Kidney glomerular epithelial cell (primary cell): ENCODE measurements around the gene ETNK2.
"Not testable (repeated sequence)": the region's sequence is repeated elsewhere in the genome, so short reads cannot be mapped to it uniquely, and the experiment has no call there.

Source experiments
- DNase-seq: peaks from one replicate; lab custom pipeline; 2025; lab: John Stamatoyannopoulos, UW

Gene ETNK2

DNA sequence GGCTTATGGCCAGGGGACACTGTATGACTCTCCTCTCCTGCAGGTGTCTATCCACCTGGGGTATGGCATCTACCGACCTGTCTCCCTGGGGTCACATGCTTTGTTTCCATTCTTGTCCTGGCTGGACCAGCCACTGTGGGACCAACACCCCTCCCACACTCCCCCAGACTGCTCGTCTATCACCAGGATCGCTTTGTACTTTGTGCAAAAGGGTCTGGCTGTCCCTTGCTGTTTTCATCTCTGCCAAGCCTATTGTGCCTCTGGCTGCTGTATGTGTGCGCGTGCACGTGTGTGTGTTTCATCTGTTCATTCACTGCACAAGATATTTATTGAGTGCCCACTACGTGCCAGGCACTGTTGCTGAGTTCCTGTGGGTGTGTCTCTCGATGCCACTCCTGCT, 25.5 kb downstream of the ETNK2 start:
- no peak for DNase-seq

DNA sequence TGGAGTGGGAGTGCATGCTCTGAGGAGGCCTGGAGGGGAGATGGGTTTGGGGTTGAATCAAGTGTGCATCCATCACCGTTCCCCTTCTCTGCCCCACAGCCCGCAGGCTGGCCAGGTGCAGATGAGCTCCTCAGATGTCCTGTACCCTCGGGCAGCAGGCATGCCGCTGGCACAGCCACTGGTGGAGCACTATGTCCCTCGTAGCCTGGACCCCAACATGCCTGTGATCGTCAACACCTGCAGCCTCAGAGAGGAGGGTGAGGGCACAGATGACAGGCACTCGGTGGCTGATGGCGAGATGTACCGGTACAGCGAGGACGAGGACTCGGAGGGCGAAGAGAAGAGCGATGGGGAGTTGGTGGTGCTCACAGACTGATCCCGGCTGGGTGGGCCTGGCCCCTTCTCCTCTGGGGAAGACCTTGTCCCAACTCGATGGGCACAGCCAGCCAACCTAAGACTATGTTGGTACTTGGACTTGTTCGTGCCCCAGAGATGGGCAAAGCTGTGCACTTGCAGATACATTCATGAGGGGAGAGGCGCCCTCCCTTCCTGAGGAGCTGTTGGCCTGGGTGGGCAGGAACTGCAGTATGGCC, 26.0 kb downstream of the ETNK2 start:
- no peak for DNase-seq

DNA sequence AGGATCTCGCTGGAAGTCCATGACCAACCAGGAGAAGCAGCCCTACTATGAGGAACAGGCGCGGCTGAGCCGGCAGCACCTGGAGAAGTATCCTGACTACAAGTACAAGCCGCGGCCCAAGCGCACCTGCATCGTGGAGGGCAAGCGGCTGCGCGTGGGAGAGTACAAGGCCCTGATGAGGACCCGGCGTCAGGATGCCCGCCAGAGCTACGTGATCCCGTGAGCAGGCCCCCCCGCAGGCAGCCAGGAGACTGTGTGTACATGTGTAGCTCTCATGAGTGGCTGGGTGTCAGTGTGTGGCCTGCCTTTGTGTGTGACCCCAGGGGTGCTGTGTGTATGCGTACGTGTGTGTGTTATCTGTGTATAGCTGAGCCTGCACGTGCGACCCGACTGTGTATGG, 27.2 kb downstream of the ETNK2 start:
- DNase-seq: no peak

DNA sequence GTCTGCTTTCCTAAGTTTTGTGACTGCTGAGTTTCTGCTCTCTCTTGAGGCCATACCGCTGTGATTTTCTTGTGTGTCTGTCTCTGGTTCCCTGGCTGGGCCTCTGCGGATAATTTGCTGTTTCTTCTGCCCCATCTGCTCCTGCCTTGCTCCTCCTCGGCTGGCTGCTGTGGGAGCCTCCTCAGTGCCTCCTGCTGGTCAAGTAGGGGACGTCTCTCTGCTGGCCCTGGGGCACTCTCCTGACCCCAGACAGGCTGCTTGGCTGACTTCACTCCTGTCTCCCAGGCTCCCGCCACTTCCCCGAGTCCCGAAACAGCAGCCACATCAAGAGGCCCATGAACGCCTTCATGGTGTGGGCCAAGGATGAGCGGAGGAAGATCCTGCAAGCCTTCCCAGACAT, 28.5 kb downstream of the ETNK2 start:
- no peak for DNase-seq

DNA sequence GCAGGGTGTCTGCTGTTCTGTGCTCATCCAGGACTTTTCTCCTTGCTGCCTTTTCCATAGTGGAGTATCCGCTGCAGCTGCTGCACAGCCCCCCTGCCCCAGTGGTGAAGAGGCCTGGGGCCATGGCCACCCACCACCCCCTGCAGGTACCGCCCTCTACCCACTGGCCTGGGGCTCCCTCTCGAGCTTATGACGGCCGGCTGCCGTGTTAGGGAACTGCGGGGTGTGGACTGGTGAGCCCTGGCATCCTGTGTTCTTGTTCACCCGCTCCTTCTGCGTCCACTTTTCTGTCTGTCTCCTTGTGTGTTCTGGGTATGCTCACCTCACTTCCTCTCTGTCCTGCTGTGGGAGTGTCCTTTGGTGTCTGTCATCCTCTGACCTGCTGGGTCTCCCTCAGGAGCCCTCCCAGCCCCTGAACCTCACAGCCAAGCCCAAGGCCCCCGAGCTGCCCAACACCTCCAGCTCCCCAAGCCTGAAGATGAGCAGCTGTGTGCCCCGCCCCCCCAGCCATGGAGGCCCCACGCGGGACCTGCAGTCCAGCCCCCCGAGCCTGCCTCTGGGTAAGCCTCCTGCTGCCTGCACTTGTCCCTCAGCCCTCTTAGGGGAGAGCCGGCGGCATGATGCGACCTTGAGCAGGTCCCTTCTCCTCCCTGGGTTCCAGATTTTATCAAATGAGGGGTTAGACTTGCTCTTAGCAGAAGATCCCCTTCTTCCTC, 29.8 kb downstream of the ETNK2 start:
- DNase-seq: no peak

DNA sequence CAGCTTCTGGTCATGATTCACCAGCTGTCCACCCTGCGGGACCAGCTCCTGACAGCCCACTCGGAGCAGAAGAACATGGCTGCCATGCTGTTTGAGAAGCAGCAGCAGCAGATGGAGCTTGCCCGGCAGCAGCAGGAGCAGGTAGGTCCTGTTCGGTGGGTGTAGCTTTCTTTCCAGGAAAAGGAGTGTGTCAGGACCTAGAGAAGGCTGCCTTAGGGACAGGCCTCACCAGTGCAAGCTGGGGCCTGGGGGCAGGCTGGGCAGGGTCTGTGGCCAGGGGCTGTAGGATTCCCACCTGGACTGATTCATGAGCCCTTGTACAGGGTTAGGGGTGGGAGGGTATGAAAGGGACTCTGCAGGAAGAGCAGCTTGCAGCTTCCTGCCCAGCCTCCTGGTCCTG, 35.3 kb downstream of the ETNK2 start:
- no peak for DNase-seq

DNA sequence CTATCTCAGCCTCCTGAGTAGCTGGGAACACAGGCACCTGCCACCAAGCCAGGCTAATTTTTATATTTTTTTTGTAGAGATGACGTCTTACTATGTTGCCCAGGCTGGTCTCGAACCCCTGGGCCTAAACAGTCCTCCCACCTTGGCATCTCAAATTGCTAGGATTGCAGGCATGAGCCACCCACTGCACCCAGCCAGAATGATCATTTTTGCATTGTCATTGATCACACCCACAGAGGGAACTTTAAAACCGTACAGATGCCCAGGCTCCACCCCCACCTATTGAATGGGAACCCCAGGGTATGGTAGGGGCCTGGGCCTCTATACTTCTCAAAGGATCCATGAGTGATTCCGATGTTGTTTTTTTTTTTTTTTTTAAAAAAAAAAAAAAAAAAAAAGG, 36.7 kb downstream of the ETNK2 start:
- DNase-seq: no peak

DNA sequence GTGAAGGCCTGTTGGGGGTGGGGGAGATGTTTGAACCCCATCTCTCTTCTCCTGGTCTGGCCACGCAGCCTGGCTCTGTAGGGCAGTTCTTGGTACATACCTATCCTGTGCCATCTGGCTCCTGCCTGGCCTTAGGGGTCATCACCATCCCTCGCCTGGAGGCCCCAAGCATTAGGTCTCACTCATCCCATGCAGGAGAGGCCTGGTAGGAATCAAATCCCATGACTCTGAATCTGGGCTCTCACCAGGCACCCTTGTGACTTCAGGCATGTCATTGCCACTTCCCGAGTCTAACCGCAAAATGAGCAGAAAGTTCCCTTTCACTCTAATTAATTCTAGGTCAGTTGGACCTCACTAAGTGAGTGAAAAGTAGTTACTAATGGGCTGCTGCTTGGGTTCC, 37.2 kb downstream of the ETNK2 start:
- no peak for DNase-seq

DNA sequence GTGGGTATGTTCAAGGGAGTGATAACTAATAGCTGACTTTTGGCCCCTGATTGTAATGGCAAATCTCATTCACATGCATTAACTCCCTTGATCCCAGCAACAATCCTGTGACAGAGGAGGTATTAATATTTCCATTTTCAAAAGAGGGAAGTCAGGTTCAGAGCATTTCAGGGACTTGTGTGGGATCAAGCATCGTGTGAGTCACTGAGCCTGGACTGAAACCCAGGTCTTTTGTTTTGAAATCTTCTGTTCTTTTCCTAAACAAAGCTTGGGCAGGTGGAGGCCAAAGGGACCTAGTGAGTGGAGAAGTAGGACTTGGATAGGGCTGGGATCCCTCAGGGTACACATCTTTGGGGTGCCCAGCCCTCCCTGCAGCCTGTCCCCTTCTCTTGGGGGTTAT, 37.9 kb downstream of the ETNK2 start:
- no peak for DNase-seq

DNA sequence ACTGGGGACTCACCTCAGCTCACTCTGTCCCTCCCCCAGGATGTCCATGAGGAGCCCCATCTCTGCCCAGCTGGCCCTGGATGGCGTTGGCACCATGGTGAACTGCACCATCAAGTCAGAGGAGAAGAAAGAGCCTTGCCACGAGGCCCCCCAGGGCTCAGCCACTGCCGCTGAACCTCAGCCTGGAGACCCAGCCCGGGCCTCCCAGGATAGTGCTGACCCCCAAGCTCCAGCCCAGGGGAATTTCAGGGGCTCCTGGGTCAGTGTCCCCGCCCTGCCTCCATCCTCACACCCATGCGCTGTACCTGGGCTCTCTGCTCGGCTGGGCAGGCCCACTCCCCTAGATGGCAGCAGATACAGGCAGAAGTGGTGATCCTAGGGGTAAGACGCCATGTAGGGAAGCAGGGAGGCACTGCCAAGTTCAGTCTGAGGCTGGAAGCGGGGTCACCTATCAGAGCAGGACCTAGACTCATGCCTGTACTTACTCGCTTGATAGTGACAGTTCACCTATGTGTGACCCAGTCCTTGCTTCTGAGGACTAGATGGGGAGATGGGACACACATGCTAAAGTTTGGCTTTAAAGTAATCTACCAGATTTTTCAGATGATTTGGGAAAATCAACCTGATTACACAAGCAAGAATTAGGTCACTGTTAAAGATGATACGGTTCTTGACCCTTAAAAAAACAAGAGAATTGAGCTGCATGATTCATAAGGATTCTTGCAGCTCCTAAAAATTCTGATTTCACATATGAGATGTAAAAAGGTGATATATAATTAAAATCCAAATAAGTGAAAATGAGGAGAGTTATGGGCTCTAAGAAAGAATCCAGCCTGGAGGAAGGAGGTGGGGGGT, 38.7 kb downstream of the ETNK2 start:
- peak; percentile 13 for DNase-seq

DNA sequence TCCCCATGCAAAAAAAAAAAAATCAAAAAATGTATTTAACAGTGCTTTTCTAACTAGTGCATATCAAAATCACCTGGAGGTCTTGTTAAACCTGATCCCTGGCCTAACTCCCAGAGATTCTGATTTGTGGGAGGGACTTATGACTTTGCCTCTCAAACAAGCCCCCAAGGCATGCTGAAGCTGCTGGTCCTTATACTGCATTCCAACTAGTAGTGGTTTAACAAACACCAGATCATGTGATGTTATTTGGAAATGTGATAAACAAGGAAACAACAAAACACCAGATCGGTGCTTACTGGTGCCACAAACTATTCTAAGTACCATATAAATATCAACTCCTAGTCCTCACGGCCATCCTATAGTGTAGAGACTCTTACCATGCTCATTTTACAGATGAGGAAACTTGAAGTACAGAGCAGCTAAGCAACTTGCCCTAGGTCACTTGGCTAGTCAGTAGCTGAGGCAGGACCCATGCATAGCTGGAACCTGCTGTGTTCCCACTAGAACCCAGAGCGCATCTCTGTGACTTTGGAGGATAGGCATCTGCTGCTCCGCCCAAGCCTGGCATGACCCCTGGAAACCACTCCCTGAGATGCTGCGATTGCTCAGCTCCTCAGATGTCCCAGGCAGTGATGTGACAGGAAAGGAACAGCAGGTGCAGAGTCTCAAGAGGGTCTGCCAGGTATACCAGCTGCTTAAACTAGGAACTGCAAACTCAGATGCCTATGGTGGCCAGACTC, 40.8 kb downstream of the ETNK2 start:
- no peak for DNase-seq

DNA sequence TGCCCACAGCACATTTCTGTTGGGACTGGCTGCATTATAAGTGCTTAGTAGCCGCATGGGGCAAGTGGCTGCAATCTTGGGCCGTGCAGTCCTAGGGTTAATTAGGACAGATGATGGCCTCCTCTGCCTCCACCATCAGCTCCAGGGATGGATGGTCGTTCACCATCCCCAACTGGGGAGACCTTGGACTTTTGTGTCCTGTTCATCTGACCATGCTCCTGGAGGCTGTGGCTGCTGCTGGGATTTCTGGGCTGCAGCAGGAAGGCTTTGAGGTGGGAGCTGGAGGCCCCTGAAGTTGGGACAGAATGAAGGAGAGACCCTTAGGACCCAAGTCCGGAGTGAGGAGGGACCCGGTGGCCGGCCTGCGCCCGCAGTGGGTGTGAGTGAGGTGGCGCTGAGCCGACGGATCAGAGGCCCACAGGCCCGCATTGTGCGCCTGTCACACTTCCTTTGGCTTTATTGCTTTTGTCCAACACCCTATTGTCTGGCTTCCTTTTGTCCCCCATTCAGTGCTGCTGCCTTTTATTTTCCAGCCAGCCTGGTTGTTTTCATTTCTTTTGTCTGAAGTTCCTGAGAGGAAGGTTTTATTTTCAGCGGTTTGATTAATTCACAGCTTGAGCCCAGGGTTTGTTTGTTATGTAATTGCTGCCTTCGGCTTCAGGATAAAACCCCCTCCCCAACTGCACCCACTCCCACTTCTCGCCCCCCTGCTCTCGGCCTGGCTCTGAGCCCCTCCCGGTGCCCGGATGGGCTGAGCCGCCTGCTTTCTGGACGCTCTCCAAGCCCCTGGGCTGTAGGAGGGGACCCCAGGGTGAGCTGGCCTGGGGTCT, 43.3 kb downstream of the ETNK2 start:
- DNase-seq: no peak

DNA sequence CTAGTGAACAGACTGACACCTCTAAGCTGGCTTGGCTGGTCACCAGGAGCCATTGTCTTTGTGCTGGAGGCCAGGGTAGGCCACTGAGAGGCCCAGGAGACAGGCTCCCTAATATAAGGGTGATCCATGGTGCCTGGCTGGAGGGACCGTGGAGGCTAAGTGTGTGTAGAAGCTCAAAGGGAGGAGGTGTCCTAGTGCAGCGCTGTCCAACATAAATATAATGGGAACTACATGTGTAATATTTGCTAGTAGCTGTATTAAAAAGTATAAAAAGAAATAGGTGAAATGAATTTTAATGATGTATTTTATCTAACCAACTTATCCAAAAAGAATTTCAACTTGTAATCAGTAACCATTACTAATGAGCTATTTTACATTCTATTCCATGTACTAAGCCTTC, 44.0 kb downstream of the ETNK2 start:
- DNase-seq: no peak

DNA sequence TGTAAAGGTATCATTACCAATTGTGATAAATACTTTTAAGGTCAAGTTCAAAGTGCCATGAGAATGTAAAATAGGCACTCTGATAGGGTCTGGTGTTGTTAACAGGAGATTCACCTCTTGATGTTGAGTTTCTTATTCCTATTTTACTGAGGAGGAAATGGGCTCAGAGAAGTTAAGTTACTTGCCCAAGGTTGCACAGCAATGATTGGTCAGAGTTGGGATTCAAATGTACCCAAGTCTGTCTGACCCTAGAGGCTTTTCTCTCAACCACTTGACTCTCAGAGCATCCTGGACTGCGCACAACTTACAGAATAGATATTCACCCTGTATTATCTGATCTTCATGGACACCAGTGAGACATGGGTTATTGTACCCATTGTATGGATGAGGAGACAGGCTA, 45.0 kb downstream of the ETNK2 start:
- no peak for DNase-seq

DNA sequence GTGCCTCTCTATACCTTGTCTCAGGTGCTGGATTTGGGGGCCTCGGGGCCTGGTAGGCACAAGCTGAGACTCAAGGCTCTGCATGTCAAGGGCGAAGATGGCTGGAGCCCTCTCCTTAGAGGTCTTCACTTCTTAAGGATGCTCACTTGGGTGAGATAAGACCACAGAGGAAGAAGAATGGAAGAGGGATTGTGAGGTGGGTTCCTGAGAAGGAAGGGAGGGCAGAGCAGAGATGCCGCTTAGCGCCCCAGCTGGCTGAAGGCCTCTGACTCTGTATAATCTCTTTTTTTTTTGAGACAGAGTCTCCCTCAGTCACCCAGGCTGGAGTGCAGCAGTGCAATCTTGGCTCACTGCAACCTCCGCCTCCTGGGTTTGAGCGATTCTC, 46.7 kb downstream of the ETNK2 start:
- DNase-seq: no peak

DNA sequence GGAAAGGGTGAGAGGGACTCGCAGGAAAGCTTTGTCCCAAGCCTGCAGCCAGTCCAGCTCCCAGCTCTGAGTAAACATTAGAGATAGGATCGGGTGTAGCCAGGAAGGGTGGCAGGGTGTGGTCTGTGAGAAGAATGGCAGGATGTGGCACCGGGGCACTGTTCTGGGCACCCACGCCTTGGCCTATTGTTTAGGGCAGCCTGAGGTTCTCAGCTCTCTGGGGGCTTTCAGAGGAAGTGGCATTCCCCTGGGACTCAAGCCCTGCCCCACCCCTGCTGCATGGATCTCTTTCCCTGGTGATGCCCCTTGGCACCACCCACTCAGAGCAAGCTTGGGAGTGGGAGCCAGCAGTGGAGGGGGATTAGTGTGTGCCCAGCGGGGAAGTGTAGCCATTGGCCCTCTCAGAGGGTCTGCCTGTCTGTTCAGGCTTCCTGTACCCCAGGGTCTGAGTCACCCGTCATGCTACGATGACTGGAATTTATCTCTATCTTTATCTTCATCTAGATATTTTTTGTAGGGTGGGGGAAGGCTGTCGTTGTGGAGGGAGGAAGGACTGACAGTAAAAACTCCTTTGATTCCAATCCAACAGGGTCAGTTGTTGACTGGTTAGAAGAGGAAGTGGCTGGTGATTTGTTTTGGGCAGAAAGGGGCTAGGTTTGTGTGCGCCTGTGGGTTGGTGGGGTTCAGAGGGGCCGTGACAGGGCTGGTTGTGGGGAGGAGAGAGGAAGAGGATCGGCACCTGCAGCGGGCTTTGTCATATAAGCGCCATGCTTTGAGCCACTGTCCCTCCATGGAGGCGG, 47.3 kb downstream of the ETNK2 start:
- peak; percentile 54 for DNase-seq

DNA sequence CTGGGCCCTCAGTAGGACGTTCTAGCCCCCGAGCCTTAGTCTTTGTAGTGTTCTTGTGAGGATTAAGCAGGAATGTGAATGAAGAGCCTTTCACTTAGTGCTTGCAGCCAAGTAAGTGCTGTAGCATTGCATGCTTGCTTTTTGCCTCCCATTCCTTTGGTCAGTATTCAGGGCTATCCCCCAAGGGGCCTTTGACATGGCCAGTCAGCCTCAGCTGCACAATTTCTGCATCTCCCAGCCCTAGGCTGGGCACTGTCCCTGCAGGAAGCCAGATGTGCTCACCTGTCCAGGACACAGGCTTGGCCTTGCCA, 48.5 kb downstream of the ETNK2 start:
- DNase-seq: no peak

DNA sequence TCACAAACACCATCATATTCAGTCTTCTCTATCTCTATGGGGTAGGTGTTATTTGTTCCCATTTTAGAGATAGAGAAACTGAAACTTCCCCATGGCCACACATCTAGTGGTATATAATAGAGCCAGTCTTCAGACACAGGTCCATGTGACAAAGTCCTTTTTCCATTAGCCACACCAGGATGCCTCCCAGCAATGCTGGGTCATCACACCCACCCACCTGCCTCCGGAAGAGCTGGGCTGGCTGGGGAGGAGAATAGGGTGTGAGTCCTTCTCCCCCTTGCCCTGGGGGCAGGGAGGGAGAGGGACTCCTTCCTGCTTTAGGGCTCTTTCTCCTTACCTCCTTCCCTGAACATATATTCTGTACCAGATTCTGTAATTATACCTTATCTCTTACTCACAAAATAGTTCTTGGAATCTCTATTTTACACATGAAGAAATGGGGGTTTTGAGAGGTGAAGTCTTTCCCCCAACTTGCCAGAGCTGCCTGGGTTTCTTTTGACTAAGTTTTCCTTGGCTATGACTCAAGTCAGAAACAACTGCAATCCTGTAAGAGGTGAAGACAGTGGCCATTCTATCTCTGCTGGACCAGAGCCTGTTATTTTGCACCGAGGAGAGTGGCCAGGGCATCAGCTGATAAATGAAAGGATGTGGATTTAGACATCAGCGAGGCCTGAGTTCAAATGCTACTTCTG, 49.0 kb downstream of the ETNK2 start:
- no peak for DNase-seq

DNA sequence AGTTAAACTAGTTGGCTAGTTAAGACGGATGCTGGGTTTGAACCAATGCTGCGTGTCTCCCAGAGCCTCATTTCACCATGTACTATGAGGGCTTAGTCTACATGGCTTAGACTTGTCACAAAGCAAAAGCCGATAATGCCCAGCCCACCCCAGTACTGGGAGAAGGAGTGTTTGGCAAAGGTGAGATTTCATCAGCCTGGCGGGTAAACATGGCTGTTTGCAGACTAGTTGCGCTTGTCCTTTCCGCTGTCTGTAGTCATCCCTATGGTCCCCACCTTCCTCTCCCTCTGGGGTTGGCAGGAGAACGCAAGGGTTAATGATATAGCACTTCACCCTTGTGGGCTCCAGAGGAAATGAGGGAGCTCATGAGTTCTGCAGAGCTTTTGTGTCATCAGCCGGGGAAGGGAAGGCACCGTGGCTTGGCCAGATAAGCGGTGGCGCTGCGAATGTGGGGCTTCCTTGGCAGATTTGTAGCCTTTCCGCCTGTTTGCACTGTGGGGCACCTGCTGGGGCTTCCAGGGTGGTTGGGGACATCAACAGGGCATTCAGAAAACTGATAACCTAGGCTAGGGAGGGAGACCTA, 49.7 kb downstream of the ETNK2 start:
- no peak for DNase-seq

DNA sequence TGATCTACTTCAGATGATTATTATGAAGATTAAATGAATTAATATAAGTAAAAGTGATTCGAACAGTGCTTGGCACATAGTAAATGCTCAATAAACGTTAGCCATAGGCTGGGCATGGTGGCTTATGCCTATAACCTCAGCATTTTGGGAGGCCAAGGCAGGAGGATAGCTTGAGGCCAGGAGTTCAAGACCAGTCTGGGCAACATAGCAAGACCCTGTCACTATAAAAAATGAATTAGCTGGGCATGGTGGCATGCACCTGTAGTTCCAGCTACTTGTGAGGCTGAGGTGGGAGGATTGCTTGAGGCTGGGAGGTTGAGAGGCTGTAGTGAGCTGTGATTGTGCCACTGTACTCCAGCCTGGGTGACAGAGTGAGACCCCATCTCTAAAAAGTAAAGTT, 52.1 kb downstream of the ETNK2 start:
- DNase-seq: not testable (repeated sequence)
